ELR (cell line): ENCODE data around the gene CLDN6.

ENCODE experiments used
- DNase-seq: peaks from one replicate; pipeline ENCODE4 v3.0.0-alpha.2; 2015; ENCODE audit warnings: low read depth

The CLDN6 gene

DNA sequence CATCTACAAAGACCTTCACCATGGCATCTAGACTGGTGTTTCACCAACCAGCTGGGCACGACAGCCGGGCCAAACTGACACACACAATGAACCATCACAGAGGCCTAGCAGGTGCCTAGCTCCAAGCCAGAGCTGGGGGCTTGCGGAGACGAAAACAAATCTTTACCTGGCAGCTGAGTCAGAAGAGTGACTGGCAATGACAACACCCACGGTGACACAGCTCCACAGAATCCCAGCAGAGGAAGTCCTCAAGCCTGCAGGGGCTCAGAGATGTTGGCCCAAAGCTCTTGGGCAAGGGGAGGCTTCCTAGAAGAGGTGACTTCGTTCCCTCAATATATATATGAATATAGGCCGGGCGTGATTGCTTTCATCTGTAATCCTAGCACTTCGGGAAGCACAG is 33.5 kb upstream of the CLDN6 start:
- no peak for DNase-seq

DNA sequence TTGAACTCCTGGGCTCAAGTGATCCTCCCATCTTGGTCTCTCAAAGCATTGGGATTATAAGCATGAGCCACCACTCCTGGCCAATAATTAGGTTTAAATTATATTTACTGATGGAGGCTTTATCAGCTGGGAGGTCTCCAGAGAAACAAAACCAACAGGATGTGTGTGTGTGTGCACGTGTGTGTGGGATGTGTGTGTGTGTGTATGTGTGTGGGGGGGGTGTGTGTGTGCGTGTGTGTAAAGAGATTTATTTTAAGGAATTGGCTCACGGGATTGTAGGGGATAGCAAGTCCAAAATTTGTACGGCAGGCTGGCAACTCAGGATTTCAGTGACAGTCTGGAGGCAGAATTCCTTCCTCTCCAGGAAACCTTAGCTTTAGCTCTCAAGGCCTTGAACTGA is 33.0 kb upstream of the CLDN6 start:
- DNase-seq: no peak

DNA sequence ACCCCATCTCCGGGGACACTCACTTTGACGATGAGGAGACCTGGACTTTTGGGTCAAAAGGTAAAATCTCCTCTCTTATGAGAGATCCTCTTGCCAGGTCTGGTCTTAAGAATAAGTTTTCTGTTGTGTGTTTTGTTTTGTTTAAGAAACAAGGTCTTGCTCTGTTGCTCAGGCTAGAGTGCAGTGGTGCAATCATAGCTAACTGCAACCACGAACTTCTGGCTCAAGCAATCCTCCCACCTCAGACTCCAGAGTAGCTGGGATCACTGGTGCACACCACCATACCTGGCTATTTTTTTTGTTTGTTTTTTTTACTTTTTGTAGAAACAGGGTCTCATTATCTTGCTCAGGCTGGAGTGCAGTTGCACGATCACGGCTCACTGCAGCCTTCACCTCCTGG is 32.5 kb upstream of the CLDN6 start:
- no peak for DNase-seq

GRCh38 chr16:3049921-3050481 is 32.0 kb upstream of the CLDN6 start:
- no peak for DNase-seq

DNA sequence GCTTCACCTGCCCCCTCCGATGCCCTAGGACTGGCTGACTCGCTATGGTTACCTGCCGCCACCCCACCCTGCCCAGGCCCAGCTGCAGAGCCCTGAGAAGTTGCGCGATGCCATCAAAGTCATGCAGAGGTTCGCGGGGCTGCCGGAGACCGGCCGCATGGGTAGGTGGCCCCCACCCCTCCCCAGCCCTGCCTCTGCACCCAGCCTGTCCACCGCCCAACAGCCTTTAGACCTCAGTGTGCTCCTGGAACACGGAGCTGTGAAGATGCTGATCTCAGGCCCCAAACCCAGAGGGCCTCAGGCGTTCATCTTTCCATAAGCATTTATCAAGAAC is 29.4 kb upstream of the CLDN6 start:
- no peak for DNase-seq

DNA sequence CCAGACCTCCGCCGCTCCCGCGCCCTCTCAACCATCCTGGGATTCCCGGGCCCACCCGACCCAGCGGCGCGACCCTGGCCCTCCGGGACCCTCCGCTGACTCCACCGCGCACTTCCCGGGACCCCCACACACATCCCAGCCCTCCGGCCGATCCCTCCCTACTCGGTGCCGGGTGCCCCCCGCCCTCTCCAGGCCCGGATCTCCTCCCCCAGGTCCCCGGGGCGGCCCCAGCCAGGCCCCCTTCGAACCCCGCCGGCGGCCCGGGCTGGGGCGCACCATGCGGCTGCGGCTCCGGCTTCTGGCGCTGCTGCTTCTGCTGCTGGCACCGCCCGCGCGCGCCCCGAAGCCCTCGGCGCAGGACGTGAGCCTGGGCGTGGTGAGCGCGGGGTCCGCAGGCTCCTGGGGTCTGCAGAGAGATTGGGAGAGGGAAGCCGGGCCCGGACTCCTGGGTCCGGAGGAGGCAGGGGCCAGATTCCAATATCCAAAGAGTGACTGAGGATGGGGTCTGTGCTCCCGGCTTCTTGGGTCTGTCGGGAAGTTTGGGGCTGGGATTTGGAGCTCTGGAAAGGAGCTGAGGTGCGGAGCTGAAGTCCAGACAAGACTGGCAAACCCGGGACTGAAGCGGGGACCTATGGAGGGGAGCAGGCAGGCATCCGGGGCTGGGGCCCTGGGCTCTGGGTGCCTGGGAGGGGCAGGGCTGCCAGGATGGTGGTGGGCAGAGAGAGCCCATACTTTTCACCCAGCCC is 28.8 kb upstream of the CLDN6 start:
- no peak for DNase-seq

GRCh38 chr16:3045758-3046640 is 28.0 kb upstream of the CLDN6 start, which contains the start of gene MMP25:
Gene MMP25 (plus strand): TSS chr16:3046561. CDS start chr16:3046918, 357 bp downstream.
- no peak for DNase-seq

GRCh38 chr16:3044708-3045107 is 26.7 kb upstream of the CLDN6 start:
- DNase-seq: no peak

DNA sequence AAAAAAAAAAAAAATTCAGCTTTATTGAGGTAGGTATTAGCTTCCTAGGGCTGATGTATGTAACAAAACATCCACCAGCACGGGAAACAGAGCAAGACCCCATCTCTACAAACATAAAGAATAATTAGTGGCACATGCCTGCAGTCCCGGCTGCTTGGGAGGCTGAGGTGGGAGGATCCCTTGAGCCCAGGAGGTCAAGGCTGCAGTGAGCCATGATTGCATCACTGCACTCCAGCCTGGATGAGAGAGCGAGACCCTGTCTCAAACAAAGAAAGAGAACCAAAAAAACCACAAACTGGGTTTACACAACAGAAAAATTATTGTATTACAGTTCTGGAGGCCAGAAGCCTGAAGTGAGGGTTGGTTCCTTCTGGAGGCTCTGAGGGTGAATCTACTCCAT is 24.4 kb upstream of the CLDN6 start:
- DNase-seq: no peak

DNA sequence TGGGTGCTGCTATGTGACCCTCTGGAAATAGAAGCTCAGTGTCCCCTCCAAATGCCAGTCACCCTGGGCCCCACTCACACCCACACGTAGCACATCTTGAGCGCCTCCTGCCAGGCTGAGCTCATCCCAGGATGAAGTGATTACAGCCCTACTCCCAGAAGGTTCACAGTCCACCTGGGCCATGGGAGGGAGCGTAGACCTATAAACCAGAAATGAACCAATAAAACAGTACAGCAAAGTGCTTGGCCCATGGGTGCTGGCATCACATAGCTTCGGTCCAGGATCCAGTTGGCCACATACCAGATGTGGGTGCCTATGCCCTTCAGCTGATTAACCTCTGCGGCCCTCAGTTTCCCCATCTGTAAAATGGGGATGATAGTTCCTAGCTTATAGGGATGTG is 20.9 kb upstream of the CLDN6 start:
- no peak for DNase-seq

DNA sequence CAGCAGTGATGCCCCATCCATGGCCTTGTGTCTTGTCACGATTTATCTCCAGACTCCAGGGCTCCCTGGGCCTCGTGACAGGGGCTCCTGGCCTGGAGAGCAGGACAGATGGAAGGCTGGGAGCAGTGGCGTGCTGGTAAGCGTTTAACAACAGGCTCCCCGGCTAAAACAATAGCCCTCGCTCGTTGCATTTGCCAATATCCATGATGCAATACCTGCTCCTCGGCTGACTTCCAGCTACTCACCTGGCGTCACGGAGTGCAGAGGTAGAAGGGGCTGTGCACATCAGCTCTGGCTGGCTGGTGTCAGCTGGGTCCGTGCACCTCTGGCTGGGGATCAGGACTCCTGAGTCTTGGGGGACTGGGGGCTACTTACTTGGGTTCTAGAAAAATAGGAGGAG is 20.3 kb upstream of the CLDN6 start:
- DNase-seq: no peak

DNA sequence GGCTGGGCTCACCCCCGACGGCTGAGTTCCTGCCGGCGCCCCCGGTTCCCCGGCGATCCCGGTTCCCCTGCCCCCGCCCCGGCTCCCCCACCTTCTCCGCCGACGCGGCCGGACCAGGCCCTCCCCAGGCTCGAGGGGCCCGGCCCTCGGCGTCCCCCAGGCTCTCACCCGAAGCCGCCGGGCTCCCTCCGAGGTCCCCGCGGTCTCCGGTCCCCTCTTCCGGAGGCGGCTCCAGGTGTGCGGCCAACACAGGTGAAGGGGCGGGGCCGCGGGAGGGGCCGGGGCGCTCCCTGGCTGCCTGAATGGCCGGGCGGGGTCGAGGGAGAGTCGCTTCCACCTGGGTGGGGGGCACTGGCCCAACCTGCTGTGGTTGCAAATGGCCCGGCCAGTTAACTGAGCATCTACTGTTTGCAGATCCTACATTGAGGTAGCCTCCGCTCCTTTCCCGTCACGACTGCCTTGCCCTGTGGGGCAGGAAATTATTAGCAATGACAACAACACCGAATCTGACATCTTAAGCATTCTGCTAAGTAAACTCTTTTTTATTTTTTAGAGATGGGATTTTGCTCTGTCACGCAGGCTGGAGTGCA is 18.8 kb upstream of the CLDN6 start, which contains the start of gene BICDL2:
BICDL2 (minus strand) TSS at position 219 of the 590 bp plus-strand sequence. CDS start 1,448 bp downstream, outside the sequence.
- DNase-seq: no peak

DNA sequence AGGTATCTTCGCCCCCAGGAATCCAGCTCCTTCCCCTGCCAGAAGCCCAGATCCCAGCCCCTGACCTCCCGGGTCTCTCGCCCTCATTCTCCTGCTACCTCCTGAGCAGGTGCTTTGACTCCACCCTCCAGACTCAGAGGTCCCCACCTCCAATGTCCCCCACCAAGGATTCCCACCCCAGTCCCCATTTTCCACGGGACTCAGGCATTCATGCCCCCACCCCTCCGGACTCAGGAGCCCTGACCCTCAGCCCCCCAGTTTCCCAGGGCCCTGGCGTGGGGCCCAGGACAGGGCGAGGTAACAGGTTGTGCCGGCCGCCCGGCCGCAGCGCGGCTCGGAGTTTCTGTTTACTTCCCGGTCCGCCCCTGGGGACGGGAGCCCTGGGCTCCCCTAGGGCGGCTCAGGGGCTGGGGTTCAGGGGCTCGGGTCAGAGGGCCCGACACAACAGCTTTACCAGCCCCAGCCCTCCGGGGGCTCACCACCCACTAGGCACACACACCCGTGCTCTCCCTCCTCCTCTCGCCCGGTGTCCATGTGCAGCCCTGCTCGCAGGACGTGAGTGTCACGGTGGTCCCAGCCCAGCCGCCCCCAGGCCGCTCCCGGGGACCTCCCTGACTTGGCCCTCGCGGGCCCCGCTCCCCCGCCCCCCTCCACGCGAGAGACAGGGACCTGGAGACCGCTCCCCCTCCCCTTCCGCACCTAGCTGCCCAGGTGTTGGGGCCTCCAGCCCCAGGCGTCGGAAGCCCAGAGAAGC is 18.2 kb upstream of the CLDN6 start:
- DNase-seq: no peak

- DNase-seq: no peak
These were observed 17.4 kb upstream of the CLDN6 start for GRCh38 chr16:3035289-3035971.

- DNase-seq: no peak
These were observed 14.6 kb upstream of the CLDN6 start for GRCh38 chr16:3032624-3033023.

GRCh38 chr16:3030222-3031212 is 12.5 kb upstream of the CLDN6 start:
- DNase-seq: no peak

DNA sequence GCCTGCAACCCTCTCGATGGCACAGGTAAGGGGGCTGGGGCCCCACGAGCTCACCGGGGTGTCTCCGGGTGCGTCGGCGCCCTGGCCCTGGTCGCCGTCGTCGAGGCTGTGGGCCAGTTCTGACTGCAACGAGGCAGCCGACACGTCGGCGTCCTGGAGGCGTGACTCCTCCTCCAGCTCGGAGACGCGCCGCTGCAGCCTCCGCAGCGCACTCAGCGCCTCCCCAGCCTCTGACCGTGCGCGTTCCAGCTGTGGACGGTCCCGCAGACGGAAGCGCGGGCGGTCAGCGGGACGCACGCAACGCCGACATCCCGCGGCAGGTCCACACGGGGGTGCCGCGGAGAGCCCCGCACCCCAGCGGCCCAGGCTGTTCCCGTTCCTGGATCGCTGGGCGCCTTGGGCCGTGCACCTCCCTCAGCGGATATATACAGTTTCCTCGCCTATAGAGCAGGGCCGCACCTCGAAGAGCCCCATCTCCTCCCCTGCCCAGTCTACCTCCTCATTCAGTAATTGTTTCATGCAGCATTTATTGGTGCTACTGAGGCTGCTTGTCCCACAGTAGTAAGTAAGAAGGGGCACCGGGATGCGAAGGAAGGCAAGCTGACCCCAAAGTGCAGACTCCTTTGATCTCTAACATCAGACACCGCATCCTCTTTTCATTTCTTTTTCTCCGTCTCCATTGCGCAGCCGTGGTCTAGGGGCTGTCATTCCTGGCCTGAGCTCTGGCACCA is 11.7 kb upstream of the CLDN6 start:
- no peak for DNase-seq

DNA sequence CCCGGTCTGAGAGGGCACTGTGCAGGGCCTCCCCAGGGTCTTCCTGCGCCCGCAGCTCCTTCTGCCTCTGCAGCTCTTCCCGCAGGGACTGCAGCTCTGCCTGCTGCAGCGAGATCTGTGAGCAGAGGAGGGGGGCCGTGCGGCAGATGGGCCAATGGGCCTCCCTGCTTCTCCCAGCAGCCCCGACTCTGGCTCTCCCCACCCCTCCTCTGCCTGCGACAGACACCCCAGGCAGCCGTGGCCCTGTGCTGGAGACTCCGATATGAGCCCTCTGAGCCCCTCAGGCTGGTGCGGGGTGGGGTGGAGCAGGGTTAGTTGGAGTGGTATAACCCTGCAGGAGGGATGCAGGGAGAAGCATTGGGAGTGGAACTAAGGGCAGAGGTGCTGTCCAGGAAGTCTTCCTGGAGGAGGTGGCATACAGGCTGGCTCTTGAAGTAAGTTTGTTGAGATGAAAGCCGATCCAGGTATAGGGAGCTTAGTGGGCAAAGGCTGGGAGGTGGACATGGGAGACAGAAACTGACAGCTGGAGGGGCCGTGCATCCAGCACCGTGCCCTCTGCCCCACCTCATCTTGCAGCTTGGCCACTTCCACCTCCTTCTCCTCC is 10.8 kb upstream of the CLDN6 start:
- no peak for DNase-seq
